GM19455 (cell line): ENCODE results near the gene CRIP3.

Source experiments
- ATAC-seq: cut with Tn5 transposase; IDR thresholded peaks from one replicate; pipeline ENCODE4 v1.9.1; 2021; ENCODE audit not compliant: unreplicated experiment

Gene CRIP3

DNA sequence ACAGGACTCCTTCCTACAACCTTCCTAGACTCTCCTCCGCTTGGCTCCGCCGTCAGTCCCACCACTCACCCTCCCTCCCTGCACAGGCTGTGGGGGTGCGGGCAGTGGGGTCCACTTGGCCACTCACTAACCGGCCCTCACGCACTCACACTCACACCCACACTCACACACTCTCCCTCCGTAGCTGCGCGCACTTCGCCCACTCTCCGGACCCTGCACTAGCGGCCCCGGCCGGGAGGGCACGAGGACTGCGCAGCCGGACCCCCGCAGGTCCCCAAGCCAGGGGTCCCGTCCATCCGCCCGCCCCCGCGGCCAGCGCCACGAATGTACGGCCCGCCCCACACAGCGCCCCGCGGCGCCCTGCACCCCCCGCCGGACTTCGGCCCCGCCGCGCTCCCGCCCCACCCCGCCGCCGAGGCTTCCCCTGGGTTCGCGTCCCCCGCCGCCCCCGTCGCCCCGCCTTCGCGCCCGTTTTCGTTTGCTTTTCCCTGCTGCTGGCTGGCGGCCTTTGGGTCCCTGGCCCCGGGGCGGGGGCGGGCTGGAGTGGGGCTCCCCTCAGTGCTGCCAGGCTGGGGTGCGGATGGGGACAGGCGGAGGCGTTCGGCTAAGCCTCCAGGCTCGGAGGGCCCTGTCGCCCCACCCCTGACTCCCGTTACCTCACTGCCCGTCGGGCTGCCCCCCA, 33.6 kb downstream of the CRIP3 start:
- ATAC-seq, result no peak

DNA sequence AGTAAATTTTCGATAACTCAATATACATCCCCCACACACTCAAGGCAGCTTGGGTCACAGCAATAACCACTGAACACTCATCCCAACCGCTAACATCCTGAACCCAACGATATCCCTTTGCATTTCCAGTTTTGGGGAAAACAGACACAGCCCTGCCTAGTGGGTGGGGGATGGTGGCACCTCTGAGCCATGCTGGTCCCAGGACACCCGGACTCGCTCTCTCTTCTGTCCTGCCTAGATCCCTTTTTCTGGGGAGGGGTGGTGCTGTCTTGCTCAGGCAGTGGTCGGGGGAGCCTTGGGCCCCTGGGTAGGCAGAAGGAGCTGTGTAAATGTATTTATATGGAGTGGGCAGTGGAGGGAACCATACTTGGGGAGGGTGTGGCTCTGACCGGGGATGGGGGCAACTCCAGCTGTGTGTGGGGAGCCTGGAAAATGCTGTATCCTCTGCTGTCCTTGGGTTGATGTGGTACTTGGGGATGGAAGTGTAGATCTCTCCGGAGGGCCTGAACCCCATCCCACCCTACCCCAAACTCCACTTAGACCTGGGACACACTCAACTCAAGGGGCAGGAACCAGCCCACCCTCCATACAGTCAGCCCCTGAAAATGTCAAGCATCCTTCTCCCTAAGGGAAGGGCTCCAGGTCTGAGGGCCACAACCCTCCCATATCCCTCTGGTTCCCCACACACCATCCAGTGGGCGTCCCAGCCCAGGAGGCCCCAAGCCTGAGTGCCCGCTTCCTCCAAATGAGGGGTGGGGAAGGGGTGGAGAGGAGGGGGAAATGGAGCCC, 34.3 kb downstream of the CRIP3 start:
- no peak for ATAC-seq

DNA sequence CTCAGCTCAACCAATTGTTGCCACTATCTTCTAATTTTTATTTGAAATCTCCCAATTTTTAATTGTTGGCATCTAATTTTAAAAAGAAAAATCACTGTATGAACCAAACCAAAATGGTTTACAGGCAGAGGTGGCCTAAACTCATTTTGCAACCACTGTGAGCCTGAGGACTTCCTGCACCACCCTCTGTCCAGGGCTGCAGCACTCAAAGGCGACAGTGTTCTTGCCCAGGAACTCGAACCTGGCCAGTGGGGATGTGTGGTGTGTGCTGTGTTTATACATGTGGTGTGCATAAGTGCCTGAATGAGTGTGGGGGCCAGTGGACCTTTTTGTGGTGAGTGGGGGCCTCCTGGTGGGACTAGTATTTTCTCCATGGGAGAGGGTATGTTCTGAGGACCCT, 34.9 kb downstream of the CRIP3 start:
- no peak for ATAC-seq

GRCh38 chr6:43271944-43272343, 36.7 kb downstream of the CRIP3 start:
- no peak for ATAC-seq

DNA sequence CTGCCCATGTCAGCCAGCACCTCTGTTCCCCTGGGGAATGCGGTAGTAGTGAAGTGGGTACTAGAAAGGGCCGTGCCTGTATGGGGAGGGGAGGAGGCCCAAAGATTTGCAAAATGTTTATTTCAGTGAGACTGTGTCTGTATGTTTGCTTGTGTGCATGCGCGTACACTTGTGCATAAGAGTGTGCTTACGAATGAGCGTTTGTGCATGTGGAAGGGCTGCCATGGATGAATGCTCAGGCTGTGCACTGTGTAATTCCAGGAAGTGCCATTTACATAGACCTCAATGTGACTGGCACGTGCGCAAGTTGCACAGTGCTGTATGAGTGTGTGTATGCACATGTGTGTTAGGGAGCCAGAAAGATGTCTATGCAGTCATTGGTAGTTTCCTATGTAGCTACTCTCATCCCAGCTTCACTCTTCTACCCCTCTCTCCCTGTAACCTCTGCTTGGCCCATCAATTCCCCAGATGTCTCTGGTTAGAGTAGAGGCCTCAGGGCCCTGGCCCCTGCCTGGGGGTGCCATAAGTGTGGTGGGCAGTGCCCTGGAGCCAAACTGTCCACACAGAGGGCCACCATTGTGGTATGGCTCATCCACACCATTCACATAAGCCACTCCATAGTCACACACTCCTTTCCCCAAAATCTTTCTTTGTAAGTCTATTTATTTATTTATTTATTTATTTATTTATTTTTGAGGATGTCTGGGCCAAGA, 37.4 kb downstream of the CRIP3 start:
- ATAC-seq, result no peak

GRCh38 chr6:43269273-43270007, 39.2 kb downstream of the CRIP3 start:
- no peak for ATAC-seq

DNA sequence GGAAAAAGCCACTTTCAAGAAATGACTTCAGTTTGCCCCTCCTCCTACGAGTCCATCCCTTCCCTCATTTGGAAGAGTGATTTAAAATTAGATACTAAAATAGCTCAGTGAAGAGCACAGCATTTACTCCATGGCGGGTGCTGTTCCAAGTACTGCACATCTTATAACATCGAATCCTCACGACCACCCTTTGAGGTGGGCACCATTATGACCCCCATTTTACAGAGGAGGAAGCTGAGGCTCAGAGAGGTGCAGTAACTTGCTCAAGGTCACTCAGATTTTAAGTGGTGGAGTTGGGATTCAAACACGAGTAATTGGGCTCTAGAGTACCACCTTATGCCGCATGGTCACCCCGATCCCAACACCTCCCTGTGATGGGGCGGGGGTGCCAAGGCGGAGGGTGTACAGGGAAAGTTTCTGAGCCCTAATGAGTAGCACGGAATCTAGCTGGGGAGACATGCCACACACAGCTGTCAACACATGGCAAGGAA, 39.8 kb downstream of the CRIP3 start:
- ATAC-seq, result no peak

- no peak for ATAC-seq
Measured at GRCh38 chr6:43268355-43268700, 40.3 kb downstream of the CRIP3 start.

DNA sequence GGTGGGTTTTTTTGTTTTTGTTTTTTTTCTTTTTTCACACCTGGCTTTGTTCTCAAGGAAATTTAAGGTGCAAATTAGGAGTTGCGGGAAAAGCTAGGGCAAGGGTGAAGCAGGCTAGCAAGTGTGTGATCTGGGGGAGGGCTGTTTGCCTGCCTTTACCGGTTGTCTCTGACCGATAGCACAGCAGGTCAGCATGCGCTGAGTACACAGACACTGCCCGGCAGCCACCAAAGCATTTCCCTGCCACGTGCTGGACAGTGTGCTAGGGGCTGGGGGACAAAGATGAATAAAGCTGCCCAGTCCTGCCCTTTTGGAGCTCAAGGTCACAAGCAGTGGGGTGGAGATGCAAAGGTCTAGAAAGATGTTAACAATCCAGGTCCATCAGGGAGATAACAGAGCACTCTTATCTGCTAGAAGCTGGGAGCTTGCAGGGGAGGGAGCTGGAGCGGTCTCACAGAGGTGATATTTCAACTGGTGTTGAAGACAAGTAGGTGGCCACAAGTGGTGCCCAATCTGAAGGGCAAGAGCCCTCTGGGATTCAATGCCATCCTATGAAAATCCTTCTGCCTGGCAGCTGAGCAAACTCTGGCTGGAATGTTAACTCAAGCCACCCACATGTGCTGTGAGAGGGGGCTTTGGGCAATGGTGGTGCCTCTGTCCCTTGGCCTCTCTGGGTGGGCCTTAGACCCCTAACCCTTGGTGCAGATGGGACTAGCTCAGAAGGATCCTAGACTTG, 40.8 kb downstream of the CRIP3 start:
- ATAC-seq, result no peak

DNA sequence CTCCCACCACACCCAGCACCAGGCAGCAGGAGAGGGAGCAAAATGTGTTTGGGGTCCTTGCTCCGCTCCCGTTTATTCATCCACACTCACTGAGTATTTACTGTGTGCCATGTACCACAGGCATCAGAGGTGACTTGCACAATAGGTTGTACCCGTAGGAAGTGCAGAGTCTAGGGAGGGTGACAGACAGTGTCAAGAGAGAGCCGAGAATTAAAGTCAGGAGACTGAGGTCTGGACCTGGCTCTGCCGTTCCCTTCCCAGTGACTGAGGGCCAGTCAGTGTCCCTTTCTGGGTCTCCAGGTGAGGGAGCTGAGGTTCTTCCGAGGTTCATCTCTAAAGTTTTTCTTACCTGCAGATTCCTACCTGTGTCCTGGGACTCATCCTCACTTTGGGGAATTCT, 43.1 kb downstream of the CRIP3 start:
- no peak for ATAC-seq

- ATAC-seq, result no peak
Measured at GRCh38 chr6:43264599-43265145, 44.0 kb downstream of the CRIP3 start.

- ATAC-seq, result no peak
Measured at GRCh38 chr6:43263314-43264178, 45.1 kb downstream of the CRIP3 start.

DNA sequence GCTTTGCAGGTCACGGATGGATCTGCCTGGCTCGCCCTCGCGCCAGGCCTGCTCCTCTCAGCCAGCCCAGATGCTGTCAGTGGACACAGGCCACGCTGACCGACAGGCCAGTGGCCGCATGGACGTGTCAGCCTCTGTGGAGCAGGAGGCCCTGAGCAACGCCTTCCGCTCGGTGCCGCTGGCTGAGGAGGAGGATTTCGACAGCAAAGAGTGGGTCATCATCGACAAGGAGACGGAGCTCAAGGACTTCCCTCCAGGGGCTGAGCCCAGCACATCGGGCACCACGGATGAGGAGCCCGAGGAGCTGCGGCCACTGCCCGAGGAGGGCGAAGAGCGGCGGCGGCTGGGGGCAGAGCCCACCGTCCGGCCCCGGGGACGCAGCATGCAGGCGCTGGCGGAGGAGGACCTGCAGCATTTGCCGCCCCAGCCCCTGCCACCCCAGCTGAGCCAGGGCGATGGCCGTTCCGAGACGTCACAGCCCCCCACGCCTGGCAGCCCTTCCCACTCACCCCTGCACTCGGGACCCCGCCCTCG, 45.8 kb downstream of the CRIP3 start:
- no peak for ATAC-seq

- ATAC-seq, result no peak
Measured at GRCh38 chr6:43262000-43262779, 46.4 kb downstream of the CRIP3 start.

DNA sequence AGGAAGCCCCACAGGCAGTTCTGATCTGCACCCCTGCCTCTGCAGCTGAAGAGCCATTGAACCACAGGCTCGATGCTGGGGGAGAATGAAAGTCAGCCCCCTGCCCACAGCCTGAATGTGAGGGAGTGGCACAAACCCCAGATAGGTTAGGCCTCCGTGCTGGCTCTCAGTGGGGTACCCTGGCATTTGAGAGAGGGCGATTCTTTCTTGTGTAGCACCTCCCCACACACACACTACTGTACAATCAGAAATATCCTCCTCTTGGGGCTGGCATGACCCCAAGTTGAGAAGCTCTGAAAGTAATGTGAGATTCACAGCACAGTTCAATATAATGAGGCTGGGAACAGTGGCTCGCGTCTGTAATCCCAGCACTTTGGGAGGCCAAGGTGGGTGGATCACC, 47.4 kb downstream of the CRIP3 start:
- no peak for ATAC-seq

- ATAC-seq, result no peak
Measured at GRCh38 chr6:43260791-43261190, 47.8 kb downstream of the CRIP3 start.

DNA sequence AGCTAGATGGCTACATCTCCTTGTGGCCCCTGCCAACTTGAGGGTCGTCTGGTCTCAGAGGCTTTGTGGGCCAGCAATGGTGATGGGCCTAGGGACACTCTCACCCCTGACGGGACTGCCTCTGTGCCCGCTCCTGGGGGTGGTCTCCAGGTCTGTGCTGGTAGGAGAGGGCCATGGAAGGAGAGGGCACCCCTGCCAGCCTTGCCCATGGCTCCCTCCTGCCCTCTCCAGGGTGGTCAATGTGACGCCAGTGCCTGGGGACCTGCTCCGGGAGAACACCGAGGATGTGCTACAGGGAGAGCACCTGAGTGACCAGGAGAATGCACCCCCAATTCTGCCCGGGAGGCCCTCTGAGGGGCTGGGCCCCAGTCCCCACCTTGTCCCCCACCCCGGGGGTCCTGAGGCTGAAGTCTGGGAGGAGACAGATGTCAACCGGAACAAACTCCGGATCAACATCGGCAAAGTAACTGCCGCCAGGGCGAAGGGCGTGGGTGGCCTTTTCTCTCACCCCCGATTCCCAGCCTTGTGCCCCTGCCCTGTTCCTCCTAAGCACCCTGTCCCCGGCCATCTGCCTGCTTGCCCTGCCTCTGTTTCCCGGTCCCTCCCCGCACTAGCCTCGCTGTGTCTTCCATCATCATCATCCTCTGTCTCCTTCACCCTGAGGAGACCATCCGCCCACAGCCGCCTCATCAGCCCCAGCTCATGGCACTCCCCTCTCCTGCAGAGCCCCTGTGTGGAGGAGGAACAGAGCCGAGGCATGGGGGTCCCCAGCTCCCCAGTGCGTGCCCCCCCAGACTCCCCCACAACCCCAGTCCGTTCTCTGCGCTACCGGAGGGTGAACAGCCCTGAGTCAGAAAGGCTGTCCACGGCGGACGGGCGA, 49.6 kb downstream of the CRIP3 start:
- ATAC-seq, result no peak
